SK-N-SH (cell line): ENCODE data around the gene FAM53C. TPM values are rescaled to one million over a fixed set of nuclear protein-coding genes. Genes with fewer than 3 reads are reported as not detected.

Experiments
- CTCF ChIA-PET: fragments of 300-600, 350-600 bp; formaldehyde crosslinking; extraction: SDS; loops from one replicate; lab custom pipeline; 2021; lab: Yijun Ruan, JAX
- POLR2A ChIA-PET: fragments of 350-600 bp; sonication (Branson Sonifier 250); formaldehyde crosslinking; extraction: SDS; loops from one replicate; lab custom pipeline; 2020; ENCODE audit warnings: antibody characterized with exemption, inconsistent platforms; lab: Yijun Ruan, JAX
- DNase-seq: peaks from one replicate; pipeline ENCODE4 v3.0.0; 2012
- H2AFZ ChIP-seq: fragments of 200-600 bp; sonication (generic); 2 replicates; pipeline ENCODE4 v1.8.1; 2016; ENCODE audit warnings: antibody characterized with exemption, mild to moderate bottlenecking, low read depth
- H3F3A ChIP-seq: fragments of 200-600 bp; sonication (generic); replicated peaks from 2 replicates; pipeline ENCODE3; 2016; ENCODE audit warnings: antibody characterized with exemption, mild to moderate bottlenecking; ENCODE audit not compliant: insufficient read depth
- H3K27ac ChIP-seq, 2 experiments: fragments of 200-500 bp in 1 of 2; fragments of 200-600 bp in 1 of 2; sonication (Bioruptor generic) in 1 of 2; sonication (generic), shearing (Covaris generic) in 1 of 2; 2 replicates each; pipeline versions ENCODE4 v1.5.1 to v1.6.1; 2014 to 2016; ENCODE audit warnings: low read depth in 2 of 2, inconsistent platforms in 1 of 2, low read length in 1 of 2, mild to moderate bottlenecking in 1 of 2, mixed read lengths in 1 of 2
- H3K27me3 ChIP-seq: fragments of 200-600 bp; sonication (generic), shearing (Covaris generic); 2 replicates; pipeline ENCODE4 v1.6.1; 2016; ENCODE audit warnings: mixed run types; ENCODE audit not compliant: insufficient read depth
- H3K36me3 ChIP-seq, 2 experiments: fragments of 200-500 bp in 1 of 2; fragments of 200-600 bp in 1 of 2; sonication (Bioruptor generic) in 1 of 2; sonication (generic) in 1 of 2; replicated peaks in 1 of 2; 2 replicates each; pipeline versions ENCODE3 to v1.5.1; 2014 to 2016; ENCODE audit warnings: low read length in 1 of 2, mild to moderate bottlenecking in 1 of 2; ENCODE audit not compliant: insufficient read depth in 2 of 2, control insufficient read depth in 1 of 2
- H3K4me1 ChIP-seq, 2 experiments: fragments of 200-500 bp in 1 of 2; fragments of 200-600 bp in 1 of 2; sonication (Bioruptor generic) in 1 of 2; sonication (generic), shearing (Covaris generic) in 1 of 2; 2 replicates each; pipeline versions ENCODE4 v1.5.1 to v1.6.1; 2014 to 2016; ENCODE audit warnings: low read depth in 1 of 2, low read length in 1 of 2, mixed run types in 1 of 2; ENCODE audit not compliant: insufficient read depth in 2 of 2, control insufficient read depth in 1 of 2
- H3K4me2 ChIP-seq: fragments of 200-600 bp; sonication (generic), shearing (Covaris generic); 2 replicates; pipeline ENCODE4 v1.6.1; 2017; ENCODE audit warnings: mixed run types
- H3K4me3 ChIP-seq, 2 experiments: fragments of 200-500 bp in 1 of 2; fragments of 200-600 bp in 1 of 2; sonication (Bioruptor generic) in 1 of 2; sonication (generic), shearing (Covaris generic) in 1 of 2; 2 replicates each; pipeline versions ENCODE4 v1.5.1 to v1.8.1; 2014 to 2016; ENCODE audit warnings: low read depth in 2 of 2, inconsistent platforms in 1 of 2, low read length in 1 of 2, mild to moderate bottlenecking in 1 of 2, mixed read lengths in 1 of 2, moderate library complexity in 1 of 2
- H3K79me2 ChIP-seq: fragments of 200-600 bp; sonication (generic); 2 replicates; pipeline ENCODE4 v1.8.1; 2017; ENCODE audit warnings: mild to moderate bottlenecking; ENCODE audit not compliant: insufficient read depth
- H3K9ac ChIP-seq: fragments of 200-600 bp; sonication (generic); 2 replicates; pipeline ENCODE4 v1.6.1; 2017; ENCODE audit warnings: mixed run types
- H3K9me2 ChIP-seq: fragments of 200-600 bp; sonication (generic); 2 replicates; pipeline ENCODE4 v1.6.1; 2017; ENCODE audit warnings: mixed run types
- H3K9me3 ChIP-seq: fragments of 200-600 bp; sonication (generic); 2 replicates; pipeline ENCODE4 v1.6.1; 2017; ENCODE audit warnings: mixed run types, mild to moderate bottlenecking, moderate library complexity
- H4K20me1 ChIP-seq: fragments of 200-600 bp; sonication (generic); 2 replicates; pipeline ENCODE4 v1.6.1; 2017; ENCODE audit warnings: mild to moderate bottlenecking, mixed run types; ENCODE audit not compliant: insufficient read depth
- CTCF ChIP-seq: fragments of 200-600 bp; sonication (generic); IDR thresholded peaks from 2 replicates; pipeline ENCODE4 v1.6.1; 2017; ENCODE audit warnings: antibody characterized with exemption, mild to moderate bottlenecking, moderate library complexity
- FOSL2 ChIP-seq: IDR thresholded peaks from 2 replicates; pipeline ENCODE4 v1.4.0; 2012; ENCODE audit warnings: low read depth, mild to moderate bottlenecking, moderate library complexity, borderline replicate concordance
- FOXJ3 ChIP-seq: sonication (generic); formaldehyde crosslinking; IDR thresholded peaks from 2 replicates; pipeline ENCODE4 v1.5.1; 2020; ENCODE audit warnings: mild to moderate bottlenecking, missing genetic modification reagents
- FOXM1 ChIP-seq: IDR thresholded peaks from 2 replicates; pipeline ENCODE4 v1.4.0; 2012; ENCODE audit warnings: low read depth, mild to moderate bottlenecking
- GABPA ChIP-seq: IDR thresholded peaks from 2 replicates; pipeline ENCODE4 v1.4.0; 2012; ENCODE audit warnings: low read depth, mild to moderate bottlenecking
- IRF3 ChIP-seq: fragments of 150-350 bp; IDR thresholded peaks from 2 replicates; pipeline ENCODE4 v1.6.1; 2016; ENCODE audit warnings: mild to moderate bottlenecking, low read depth, low read length
- MXI1 ChIP-seq: IDR thresholded peaks from 2 replicates; pipeline ENCODE4 v1.6.1; 2012; ENCODE audit warnings: mild to moderate bottlenecking, low read depth, low read length, improper control_type of control experiment
- NFIC ChIP-seq: IDR thresholded peaks from 2 replicates; pipeline ENCODE4 v1.4.0; 2012; ENCODE audit warnings: borderline replicate concordance
- NRF1 ChIP-seq: IDR thresholded peaks from 2 replicates; pipeline ENCODE4 v1.6.1; 2012; ENCODE audit warnings: low read depth, mild to moderate bottlenecking, low read length
- PBX3 ChIP-seq: IDR thresholded peaks from 2 replicates; pipeline ENCODE4; 2012
- POLR2AphosphoS5 ChIP-seq: IDR thresholded peaks from 2 replicates; pipeline ENCODE4 v1.6.1; 2012; ENCODE audit warnings: low read depth, low read length
- TCF12 ChIP-seq: IDR thresholded peaks from 2 replicates; pipeline ENCODE4 v1.4.0; 2012
- USF2 ChIP-seq: fragments of 150-350 bp; IDR thresholded peaks from 2 replicates; pipeline ENCODE4 v1.6.1; 2017; ENCODE audit warnings: antibody characterized with exemption, low read length, low read depth, borderline replicate concordance
- ZBTB33 ChIP-seq: IDR thresholded peaks from 2 replicates; pipeline ENCODE4 v1.4.0; 2012; ENCODE audit warnings: low read depth, borderline replicate concordance
- WGBS: methylation state at CpG from one replicate; pipeline ENCODE4 v1.1.6; 2017; ENCODE audit warnings: low lambda C conversion rate; 5-methylcytosine and 5-hydroxymethylcytosine counted together
- polyA plus RNA-seq, 3 experiments: library from polyadenylated mRNA; depleted of rRNA; stranded (reverse); fragments of >200 nt; gene quantifications; 2 replicates each; pipeline ENCODE4 v1.2.3, GENCODE V29; 2012

FAM53C gene
- polyA plus RNA-seq, 1 of the 3 experiments (the other 2 are of a cell fraction), result 14.5 TPM

GRCh38 chr5:138352722-138353559 is 14.9 kb downstream of the FAM53C start (continued):
- TF ChIP-seq ZBTB33, result no peak

GRCh38 chr5:138353560-138354080 is 15.6 kb downstream of the FAM53C start:
- peak overlapping the region; percentile 97 for H3K9ac ChIP-seq
- no peaks in the 10 kb centered on the region for H3K9me3 ChIP-seq
- ChIA-PET CTCF (interaction anchor here (0.6 to 8.9 kb wide), 47 partner anchors 8 to 461 kb away, joined by 3 to 239 read pairs (median 5); partner anchors contain the start of genes CDC23, CDC25C, ETF1 and FAM53C), POLR2A (interaction anchor here (0.7 to 3.0 kb wide), 8 partner anchors 11 to 140 kb away, joined by 3 to 44 read pairs (median 4); partner anchors contain the start of genes CDC23, CDC25C, FAM53C and REEP2)
- peak overlapping the region; percentile 77; the same call in 1 of the 2 replicates for H2AFZ ChIP-seq
- peaks cover 50% of the 10 kb centered on the region for H3F3A ChIP-seq
- H4K20me1 ChIP-seq, result peaks cover 52% of the 10 kb centered on the region
- no peaks in the 10 kb centered on the region for H3K27me3 ChIP-seq
- TF ChIP-seq MXI1, result no peak
- no peak for TF ChIP-seq FOXM1
- no peak for TF ChIP-seq FOSL2
- TF ChIP-seq NFIC, result no peak
- WGBS, result 1% methylated on average over 8 of the region's 11 CpGs
- peak overlapping the region; percentile 81 to 92 for H3K4me3 ChIP-seq
- H3K4me1 ChIP-seq, result peaks cover 7 to 9% of the 10 kb centered on the region in 2 experiments; a peak in 3 of 4 replicates
- peaks cover 57% of the 10 kb centered on the region for H3K79me2 ChIP-seq
- DNase-seq, result peak; percentile 37
- H3K27ac ChIP-seq, result peak overlapping the region; percentile 81 to 84
- H3K4me2 ChIP-seq, result peak overlapping the region; percentile 81
- H3K9me2 ChIP-seq, result no peaks in the 10 kb centered on the region
- H3K36me3 ChIP-seq, result peaks cover 10 to 14% of the 10 kb centered on the region in 2 experiments

GRCh38 chr5:138354387-138354786 is 16.3 kb downstream of the FAM53C start:
- Histone ChIP-seq H3K4me1 (peaks cover 7 to 9% of the 10 kb centered on the region in 2 experiments; a peak in 3 of 4 replicates), H3K9ac (peak overlapping the region; percentile 97; the same call in 1 of the 2 replicates), H3K4me2 (peak overlapping the region; percentile 81), H4K20me1 (peaks cover 57% of the 10 kb centered on the region), H3K27me3 (no peaks in the 10 kb centered on the region), H3K36me3 (peaks cover 3 to 7% of the 10 kb centered on the region in 2 experiments), H3K27ac (peak overlapping the region in 1 of 2 experiments; percentile 81; a peak in 2 of 4 replicates), H3K9me3 (no peaks in the 10 kb centered on the region), H3F3A (peaks cover 42% of the 10 kb centered on the region), H3K9me2 (no peaks in the 10 kb centered on the region), H3K4me3 (peak overlapping the region; percentile 81 to 92), H2AFZ (no peak overlapping the region), H3K79me2 (peaks cover 65% of the 10 kb centered on the region)
- TF ChIP-seq CTCF (no peak), IRF3 (no peak), PBX3 (no peak), NRF1 (no peak), FOXJ3 (CRISPR knock-in tag) (no peak), GABPA (no peak), TCF12 (no peak), POLR2AphosphoS5 (no peak), NFIC (no peak), USF2 (no peak)
- no peak for DNase-seq
- 46% methylated on average over 5 of the region's 5 CpGs for WGBS
- ChIA-PET POLR2A (interaction anchor here (1.0 to 1.3 kb wide), 2 partner anchors 16 to 17 kb away, joined by 3 to 4 read pairs; partner anchors contain the start of gene FAM53C), CTCF (interaction anchor here (0.7 to 8.9 kb wide), 15 partner anchors 9 to 200 kb away, joined by 3 to 239 read pairs (median 5); partner anchors contain the start of genes BRD8, CDC25C, FAM53C and KIF20A)
